GM21576 (cell line): Measurements from ENCODE around the gene RHBDD2.

Source experiments
- ATAC-seq: cut with Tn5 transposase; IDR thresholded peaks from one replicate; pipeline ENCODE4 v1.9.1; 2021; ENCODE audit warnings: mild to moderate bottlenecking, moderate library complexity; ENCODE audit not compliant: unreplicated experiment

The RHBDD2 gene

DNA sequence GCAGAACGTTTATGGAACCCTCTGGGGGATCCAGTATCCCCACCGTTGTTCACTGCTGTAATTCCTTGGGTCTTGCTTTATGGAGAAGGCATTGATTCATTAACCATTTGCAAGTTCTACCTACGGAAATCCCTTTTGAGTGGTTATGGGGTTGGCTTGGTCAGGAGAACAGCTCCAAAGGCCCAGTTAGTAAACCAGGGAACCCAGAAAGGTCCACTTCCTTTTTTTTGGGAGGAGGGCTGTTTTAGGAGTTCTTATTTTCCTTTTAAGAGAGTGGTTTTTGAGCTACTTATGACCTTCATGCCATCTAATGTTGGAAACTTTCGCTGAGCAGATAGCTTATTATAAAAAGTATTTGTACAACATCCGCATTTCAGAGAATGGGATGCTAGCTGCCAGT, 37.4 kb downstream of the RHBDD2 start:
- ATAC-seq, result no peak

DNA sequence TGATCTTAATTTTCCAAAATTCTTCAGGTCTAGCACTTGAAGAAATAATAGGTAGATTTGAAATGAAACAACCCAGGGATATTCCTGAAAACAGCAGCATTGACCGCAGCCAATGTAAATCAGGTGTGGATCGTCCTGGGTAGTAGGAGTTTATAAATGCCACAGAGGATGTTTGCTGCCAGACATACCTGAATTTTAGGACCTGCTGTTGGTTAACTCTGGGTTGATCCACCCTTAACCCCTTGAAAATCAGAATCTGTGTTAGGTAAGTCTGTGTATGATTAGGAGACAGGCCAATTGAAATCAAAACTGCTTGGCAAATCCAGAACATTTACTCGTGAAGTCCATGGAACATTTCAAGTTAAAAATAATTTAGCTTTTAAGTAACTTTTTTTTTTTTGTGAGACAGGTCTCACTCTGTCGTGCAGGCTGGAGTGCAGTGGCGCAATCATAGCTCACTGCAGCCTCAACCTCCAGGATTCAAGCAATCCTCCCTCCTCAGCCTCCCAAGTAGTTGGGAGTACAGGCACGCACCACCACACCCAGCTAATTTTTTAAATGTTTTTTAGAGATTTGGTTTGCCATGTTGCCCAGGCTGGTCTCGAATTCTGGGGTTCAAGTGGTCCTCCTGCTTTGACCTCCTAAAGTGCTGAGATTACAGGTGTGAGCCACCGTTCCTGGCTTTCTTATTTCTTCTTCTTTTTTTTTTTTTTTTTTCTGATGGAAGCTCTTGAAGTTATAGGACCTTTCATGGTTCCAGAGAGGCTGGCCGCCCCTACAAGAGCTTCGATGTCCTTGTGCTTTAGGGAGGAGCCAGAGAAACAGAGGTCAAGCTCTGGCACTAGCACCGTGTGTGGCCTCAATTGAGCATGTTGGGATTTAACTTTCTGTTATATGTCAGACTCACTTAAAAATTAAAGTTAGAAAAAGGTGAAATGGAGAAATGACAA, 38.1 kb downstream of the RHBDD2 start:
- ATAC-seq, result no peak

DNA sequence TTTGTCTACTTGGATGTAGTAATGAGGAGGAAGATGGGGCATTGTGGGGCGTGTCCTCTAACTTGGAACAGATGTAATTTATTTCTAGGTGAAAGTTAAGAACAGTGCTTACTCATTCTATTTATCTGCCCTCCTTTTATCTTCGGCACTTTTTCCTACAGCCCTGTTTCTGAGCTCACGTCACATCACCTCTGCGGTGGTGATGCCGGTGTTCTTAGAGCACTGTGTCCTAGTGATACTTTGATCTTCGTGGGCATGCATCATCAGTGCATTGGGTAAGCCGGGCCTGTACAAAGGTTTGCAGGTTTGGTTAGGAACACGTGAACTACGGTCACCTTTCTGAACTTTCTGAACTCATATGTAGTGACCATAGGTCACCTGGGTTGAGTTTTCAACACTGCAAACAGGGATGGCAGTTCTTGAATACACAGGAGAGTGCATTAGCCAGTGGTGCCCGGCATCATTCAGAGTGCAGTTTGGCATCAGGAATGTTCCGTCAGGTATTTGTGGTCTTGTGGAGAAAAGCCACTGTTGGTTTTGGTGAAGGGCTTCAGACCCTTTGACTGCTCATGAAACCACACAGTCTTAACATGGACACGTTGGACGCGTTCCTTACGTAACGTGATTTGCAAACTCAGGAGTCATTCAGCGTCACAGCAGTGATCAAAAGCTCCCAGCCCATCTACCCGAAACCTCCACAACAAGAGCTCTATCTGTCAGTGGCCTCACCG, 41.8 kb downstream of the RHBDD2 start:
- no peak for ATAC-seq

DNA sequence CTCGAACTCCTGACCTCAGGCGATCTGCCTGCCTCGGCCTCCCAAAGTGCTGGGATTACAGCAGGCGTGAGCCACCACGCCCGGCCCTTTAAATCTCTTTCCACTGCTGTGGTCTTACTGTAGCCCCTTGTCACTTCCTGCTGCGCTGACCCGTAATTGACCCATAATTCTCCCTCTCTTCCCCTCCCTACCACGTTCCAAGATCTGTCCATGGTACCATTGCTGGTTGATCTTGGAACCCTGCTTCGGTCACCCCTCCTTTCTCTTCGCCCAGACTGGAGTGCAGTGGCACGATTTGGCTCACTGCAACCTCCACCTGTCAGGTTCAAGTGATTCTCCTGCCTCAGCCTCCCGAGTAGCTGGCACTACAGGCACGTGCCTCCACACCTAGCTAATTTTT, 42.6 kb downstream of the RHBDD2 start:
- ATAC-seq, result no peak

DNA sequence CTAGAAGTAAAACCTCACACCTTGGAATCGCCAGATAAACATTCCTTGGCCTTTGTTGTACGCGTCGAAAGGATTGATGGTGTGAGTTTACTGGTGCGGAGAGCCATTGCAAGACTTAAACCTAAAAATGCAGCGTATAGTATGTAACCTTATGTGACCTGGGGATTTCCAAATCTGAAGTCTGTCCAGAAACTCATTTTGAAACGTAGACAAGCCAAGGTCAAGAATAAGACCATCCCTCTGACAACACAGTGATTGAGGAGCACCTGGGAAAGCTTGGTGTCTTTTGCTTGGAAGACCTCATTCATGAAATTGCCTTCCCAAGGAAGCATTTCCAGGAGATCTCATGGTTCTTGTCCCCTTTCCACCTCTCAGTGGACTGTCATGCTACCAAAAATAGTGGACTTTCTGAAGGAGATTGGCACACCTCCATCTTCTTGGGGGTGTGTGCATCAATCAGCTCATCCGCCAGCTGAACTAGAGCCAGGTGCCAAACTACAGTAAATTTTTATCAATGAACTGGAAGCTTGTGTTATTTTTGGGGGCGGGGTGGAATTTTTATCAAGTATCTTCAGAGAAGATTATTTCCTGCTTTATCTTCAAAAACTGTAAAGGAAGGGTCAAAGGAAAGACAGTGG, 44.3 kb downstream of the RHBDD2 start:
- no peak for ATAC-seq

DNA sequence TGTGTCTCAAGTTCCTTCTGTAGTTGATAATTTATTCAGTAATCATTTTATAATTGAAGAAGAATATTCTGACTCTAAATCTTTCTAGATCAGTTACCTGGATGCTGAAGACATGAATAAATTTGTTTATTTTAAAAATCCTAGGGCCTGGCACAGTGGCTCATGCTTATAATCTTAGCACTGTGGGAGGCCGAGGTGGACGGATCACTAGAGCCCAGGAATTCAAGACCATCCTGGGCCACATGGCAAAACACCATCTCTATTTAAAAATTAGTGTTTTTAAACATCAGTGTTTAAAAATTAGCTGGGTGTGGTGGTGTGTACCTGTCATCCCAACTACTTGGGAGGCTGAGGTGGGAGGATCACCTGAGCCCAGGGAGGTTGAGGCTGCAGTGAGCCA, 45.4 kb downstream of the RHBDD2 start:
- ATAC-seq, result no peak

DNA sequence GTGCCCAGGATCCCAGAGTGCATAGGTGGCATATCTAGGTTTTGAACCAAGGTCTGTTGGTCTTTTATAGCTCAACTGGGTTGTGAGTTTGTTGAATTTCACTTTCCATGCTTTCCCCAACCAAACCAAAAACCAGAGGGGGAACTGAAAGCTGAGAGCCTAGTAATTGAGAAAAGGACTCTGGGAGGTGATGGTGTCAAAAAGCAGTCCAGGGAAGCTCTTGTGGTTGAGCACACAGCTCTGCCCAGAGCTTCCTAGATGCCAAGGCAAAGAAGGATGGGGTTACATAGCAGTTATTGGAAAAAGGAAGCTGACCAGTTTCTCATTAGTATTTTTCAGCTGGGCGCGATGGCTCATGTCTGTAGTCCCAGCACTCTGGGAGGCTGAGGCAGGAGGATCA, 46.1 kb downstream of the RHBDD2 start:
- no peak for ATAC-seq

DNA sequence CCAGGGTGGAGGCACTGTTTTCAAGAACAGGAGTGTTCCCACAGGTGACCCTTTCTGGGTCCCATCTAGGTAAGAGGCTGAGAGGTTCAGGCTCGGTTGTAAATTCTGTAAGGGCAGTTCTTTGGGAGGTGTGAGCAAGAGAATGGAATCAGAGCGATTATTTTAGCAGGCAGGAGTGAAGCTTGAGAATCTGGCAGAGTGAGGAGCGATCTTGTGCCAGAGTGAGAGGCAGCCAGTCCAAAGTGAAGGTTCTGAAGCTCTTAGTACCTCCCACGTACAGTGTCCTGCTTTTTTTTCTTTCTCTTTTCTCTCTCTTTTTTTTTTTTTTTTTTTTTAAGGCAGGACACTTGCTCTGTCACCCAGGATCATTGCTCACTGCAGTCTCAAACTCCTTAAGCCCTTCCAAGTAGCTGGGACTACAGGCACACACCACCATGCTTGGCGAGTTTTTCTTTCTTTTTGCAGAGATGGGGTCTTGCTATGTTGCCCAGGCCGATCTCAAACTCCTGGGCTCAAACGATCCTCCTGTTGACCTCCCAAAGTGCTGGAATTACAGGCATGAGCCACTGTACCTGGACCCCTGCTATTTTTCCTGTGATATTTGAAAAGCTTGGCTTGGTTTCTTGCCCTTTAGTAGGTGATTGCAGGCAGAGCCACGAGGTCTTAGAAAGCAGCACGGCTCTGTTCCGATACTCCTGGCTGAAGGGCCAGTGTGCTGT, 47.0 kb downstream of the RHBDD2 start:
- ATAC-seq, result no peak

DNA sequence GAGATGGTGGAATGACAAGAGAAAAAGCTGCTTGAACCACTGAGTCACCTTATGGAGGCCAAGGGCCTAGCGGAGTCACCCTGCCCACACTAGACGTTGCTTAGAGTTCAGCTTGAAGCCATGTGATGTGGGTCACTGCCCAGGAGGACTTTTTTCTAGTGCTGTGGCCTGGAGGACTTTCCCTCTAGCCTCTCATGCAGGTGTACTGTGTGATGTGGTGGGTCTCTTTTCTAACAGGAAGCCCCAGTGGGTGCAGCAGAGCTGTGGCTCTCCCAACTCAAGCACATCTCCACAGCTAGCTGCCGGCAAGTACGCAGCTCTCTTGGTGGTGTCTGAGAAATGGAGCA, 49.7 kb downstream of the RHBDD2 start:
- peak; percentile 56 for ATAC-seq

DNA sequence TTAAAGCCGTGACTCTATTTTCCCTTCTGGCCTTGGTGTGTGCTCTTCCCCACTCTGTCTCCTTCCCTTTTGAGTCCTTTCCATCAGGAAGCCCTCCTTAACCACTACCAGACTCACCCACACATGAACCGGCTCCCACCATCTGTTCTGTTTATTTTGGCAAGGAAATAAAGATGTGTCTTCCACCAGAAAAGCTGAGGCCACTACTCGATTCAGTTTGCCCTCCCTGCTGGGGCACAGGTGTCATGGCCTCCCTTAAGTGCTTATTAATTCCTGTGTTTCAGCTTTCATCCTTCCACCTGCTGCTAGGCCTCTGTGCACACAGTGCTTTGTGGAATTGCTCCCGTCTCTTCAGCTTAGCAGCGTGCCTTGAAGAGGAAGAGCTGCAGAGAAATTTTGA, 52.8 kb downstream of the RHBDD2 start:
- no peak for ATAC-seq

DNA sequence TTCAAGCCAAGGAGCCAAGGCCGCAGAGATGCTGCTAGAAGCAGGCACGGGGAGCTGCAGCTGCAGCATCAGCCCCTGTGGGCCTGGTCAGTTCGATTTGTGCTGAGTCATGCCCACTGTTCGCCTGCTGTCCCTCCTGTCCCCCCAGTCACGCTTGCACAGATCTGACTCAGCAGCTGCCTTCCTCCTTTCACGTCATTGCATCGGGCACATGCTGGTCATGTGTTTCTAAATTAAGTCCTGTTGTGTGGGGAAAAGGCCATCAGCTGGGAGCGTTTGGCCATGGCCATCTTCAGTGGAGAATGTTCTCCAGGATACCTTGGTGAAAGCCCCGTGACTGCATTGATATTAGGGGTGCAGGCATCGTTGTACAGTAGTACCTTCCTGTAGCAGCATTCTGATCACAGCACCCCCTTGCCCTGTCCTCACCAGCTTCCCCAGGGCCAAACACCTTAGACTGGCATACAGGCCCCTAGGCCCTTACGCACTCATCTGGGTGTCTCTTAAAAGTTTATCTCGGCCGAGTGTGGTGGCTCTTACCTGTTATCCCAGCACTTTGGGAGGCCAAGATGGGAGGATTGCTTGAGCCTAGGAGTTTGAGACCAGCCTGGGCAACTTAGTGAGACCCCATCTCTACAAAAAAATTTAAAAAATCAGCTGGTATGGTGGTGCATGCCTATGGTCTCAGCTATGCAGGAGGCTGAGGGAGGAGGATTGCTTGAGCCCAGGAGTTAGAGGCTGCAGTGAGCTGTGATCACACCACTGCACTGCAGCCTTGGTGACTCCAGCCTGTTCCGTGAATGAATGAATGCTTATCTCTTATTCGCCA, 59.3 kb downstream of the RHBDD2 start:
- no peak for ATAC-seq
